Lower leg skin (tissue), 3 donors: ENCODE data around the gene RING1.

Source experiments
- CTCF ChIP-seq, 3 donors: fragments of 450-650 bp; IDR thresholded peaks; one replicate each; pipeline ENCODE4 v1.5.1; 2016; ENCODE audit warnings: antibody characterized with exemption in 3 of 3, mild to moderate bottlenecking in 3 of 3, moderate library complexity in 2 of 3
- POLR2A ChIP-seq, 2 donors: fragments of 450-650 bp; IDR thresholded peaks; one replicate each; pipeline ENCODE4 v1.6.1; 2016 to 2017; ENCODE audit warnings: antibody characterized with exemption in 2 of 2, mild to moderate bottlenecking in 1 of 2, moderate library complexity in 1 of 2

- no peak for TF ChIP-seq POLR2A (IDR thresholded peaks at IDR 0.05)
- TF ChIP-seq CTCF (IDR thresholded peaks at IDR 0.05): no peak
Measured at GRCh38 chr6:33235221-33235634, 26.9 kb downstream of the RING1 start.
